GM21381 (cell line): Measurements from ENCODE around the gene SLC30A7.

Experiments used
- ATAC-seq: cut with Tn5 transposase; IDR thresholded peaks from one replicate; pipeline ENCODE4 v1.9.1; 2021; ENCODE audit warnings: mild to moderate bottlenecking, moderate library complexity; ENCODE audit not compliant: unreplicated experiment

The SLC30A7 gene

DNA sequence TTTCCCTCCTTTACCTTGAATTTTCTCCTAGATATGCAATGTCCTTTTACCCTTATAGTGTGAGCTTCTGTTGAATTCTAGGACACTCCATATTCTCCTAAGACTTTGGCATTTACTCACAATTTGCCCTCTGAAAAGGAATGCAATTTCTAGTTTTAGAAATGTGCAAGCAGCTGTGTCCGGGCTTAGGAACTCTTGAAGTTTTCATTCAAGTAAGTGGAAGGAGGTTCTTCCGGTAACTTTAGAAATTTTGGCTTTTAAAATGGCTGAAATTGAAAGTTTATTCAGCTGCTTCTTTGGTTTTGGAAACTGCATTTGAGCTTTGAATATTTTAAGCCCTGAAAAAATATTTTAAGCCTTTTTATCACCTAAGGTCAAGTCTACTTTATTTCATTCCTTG, 73.4 kb downstream of the SLC30A7 start:
- ATAC-seq, result no peak

GRCh38 chr1:100971021-100971420, 75.1 kb downstream of the SLC30A7 start:
- no peak for ATAC-seq

DNA sequence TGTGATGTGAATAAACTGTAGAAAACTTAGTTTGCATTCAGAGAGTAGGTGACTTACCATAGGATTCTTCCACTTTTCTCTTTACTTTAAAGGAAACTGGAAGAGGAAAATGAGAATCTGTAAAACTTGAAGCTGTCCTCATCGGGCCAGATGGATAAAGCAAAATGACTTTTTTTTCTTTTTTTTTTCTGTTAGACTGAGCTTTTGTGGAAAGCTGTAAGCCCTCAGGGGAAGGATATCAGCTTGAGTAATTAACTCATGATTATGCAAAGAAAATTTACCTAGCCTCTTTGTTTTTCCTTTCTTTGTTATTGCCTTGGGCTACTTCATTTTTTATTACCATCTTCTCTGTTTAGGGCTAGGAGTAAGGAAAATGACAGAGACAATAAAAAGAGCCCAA, 76.3 kb downstream of the SLC30A7 start:
- no peak for ATAC-seq

DNA sequence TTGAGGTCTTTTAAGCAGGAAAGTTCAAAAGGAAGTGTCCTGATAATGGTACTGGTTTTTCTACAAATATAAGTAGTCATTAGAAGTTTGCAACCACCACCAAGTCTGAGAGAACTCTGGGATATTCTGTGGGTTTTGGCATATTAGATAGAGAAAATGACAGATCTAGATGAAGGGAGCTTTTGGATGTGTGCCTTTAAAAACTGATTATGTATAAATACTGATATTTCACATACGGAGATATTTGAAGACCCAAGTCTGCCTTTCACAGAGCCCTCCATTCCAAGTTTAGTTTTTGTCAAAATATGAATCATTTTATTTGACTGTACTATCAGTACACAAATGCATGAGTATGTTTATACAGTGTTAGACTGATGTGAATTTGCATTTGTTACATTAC, 81.0 kb downstream of the SLC30A7 start:
- no peak for ATAC-seq

DNA sequence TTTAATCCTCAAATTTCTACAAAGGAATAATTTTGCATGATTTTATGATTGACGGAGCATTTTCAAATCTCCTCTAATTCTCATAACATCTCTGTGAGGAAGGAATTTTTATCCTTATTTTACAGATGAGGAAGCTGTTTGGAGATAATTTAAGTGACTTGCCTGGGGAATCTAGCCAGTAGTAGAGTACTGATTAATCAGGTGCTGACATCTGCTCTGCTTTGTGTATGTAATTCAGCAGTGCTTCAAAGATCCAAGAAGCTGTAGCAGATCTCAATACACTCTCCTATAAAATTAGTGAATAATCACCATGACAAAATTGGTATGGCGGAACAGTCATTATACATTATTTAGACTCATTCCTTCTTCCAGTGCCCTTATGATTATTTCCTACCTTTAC, 83.7 kb downstream of the SLC30A7 start:
- no peak for ATAC-seq

- ATAC-seq, result no peak
Observed at GRCh38 chr1:100982793-100983192, 86.9 kb downstream of the SLC30A7 start.

- ATAC-seq, result no peak
Observed at GRCh38 chr1:100988121-100988520, 92.2 kb downstream of the SLC30A7 start.

DNA sequence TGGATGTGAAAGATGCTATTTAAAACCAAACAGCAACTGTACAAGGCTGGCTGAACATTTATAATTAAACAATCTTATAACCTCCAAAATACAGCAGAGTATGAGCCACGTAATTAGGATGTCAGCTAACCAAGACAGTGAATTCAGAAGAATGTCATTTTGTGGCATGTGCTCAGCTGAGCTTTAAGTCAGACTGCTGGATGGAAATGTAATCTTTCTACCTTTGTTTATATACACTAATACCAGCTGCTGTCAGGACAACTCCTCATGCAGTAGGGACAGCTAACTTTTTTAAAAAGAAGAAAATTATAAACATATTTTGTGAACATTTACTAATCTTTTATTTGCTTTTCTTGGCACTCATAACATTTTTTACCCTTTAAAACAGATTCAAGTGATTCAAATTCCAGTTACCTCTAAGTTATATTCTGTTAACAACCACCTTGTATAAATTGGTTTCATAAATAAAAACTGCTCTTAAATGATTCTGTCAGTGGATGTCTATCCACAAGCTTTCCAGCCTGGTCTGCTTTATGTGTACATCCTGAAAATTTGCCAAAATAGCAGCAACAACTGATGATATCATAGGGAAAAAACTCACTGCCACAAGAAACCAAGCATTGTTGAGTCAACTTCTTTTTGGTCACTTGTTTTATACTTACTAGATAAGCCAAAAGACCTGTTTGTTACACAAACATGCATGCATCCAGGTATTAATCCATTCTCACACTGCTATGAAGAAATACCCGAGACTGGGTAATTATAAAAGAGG, 93.6 kb downstream of the SLC30A7 start:
- no peak for ATAC-seq

- no peak for ATAC-seq
Observed at GRCh38 chr1:100995198-100995988, 99.5 kb downstream of the SLC30A7 start.

DNA sequence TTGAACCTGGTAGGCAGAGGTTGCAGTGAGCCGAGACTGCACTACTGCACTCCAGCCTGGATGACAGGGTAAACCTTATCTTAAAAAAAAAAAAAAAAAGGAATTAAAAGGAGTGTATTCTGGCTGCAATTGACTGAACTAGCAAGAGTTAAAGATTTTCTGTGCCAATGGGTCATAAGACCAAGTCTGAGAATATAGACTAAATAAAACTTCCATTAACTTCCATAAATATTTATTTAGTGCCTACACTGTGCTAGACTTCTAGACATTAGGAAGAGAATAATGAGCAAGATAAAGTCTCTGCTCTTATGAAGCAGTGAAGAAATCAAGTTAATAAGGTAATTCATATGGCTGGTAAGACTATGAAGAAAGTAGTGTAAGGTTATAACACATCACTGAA, 102.5 kb downstream of the SLC30A7 start:
- ATAC-seq, result no peak

- no peak for ATAC-seq
Observed at GRCh38 chr1:101000131-101000873, 104.4 kb downstream of the SLC30A7 start.

DNA sequence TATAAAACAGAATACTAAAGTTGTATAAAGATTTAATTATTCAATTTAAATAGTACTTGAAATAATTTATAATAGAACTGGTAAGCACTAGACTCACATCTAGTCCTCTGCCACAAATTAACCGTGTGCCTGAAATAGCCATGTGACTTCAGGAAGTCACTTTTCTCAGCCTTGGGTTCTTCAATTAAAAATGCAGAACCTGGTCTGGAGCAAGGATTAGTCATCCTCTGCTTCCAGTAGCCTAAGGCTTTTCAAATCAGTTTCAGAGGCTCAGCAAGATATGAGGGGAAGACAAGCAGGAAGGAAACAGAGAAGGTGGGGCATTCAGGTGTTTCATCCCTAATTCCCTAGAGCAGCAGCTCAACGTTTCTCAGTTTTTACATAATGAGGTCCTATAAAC, 106.7 kb downstream of the SLC30A7 start:
- ATAC-seq, result peak; percentile 50

- peak; percentile 10 for ATAC-seq
Observed at GRCh38 chr1:101003012-101003650, 107.2 kb downstream of the SLC30A7 start.

GRCh38 chr1:101004061-101004460, 108.2 kb downstream of the SLC30A7 start:
- ATAC-seq, result peak; percentile 61

- no peak for ATAC-seq
Observed at GRCh38 chr1:101004670-101005069, 108.8 kb downstream of the SLC30A7 start.

DNA sequence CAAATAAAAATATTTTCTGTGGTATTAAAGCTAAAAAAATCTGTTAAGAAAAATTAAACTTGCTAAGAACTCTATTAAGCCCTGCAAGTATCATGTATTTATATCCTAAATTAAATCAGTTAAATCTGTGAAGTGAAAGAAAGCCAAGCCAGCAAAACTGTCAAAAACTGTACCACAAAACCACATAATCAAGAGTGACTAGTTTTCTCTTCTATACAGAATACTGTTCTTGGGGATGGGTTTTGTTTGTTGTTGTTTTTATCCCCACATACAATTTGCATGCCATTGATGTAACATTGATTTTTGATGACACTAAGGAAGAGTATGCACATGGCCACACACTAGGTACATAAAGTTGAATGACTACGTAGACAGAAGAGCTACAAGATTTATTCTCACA, 109.3 kb downstream of the SLC30A7 start:
- ATAC-seq, result no peak

DNA sequence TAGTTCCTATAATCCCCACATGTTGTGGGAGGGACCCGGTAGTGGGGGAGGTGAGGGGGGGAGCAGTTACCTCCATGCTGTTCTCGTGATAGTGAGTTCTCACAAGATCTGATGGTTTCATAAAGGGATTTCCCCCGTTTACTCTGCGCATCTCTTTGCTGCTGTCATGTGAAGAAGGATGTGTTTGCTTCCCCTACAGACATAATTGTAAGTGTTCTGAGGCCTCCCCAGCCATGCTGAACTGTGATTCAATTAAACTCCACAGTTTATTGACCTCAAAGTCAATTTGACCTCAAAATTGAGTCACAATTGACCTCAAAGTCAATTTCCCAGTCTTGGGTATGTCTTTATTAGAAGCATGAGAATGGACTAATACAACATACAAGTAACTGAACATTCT, 110.0 kb downstream of the SLC30A7 start:
- ATAC-seq, result no peak

DNA sequence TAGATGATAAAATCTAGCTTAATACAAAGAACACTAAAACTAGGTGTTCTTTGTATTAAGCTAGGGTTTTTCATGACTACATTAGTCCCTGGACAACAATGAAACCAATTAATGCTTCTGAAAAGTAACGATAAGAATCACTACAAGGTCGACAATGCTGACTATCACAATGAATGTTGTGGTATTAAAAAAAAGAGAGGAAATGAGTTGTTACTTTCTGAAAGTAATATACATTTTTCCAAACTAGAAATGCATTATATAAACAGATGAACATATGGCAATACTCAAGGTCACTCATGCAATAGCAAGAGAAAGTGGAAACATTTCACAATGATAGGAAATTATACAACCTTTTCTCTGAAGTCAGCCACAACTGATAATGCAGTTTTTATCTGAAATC, 110.7 kb downstream of the SLC30A7 start:
- ATAC-seq, result no peak

GRCh38 chr1:101008229-101008834, 112.4 kb downstream of the SLC30A7 start:
- no peak for ATAC-seq

GRCh38 chr1:101013776-101014175, 117.9 kb downstream of the SLC30A7 start:
- ATAC-seq, result no peak

DNA sequence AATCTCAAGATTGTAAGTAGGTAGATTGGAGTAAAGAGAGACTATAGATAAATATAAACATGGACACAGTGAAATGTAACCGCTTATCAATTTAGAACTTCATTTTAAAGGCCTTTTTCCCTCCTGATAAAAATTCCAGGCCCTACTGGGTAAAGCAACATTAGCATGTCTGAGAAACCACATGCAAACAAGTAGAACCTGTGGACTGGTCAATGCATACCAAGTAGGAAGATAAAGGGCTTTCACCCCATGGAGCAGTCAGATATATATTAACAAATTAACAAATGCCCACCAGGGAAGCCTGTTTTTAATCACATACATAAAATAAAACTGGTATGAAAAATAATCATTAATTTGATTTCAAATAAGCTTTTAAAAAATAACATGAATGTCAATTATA, 121.6 kb downstream of the SLC30A7 start:
- ATAC-seq, result no peak
